Head of caudate nucleus (tissue), 42 donors: Measurements from ENCODE around the gene FARP2.
"Not testable (repeated sequence)": the region's sequence is repeated elsewhere in the genome, so short reads cannot be mapped to it uniquely, and the experiment has no call there.

Source experiments
- DNase-seq, 42 donors: peaks; one replicate each; pipeline versions ENCODE4 v3.0.0 to v3.0.0-alpha.2; 2020 to 2021; ENCODE audit warnings: mixed read lengths in 7 of 42
- intact Hi-C: fragments of 100-400 bp; cut with DNase I; formaldehyde crosslinking; loops from one replicate; pipeline ENCODE4 v1.15.0; 2022

Gene FARP2

DNA sequence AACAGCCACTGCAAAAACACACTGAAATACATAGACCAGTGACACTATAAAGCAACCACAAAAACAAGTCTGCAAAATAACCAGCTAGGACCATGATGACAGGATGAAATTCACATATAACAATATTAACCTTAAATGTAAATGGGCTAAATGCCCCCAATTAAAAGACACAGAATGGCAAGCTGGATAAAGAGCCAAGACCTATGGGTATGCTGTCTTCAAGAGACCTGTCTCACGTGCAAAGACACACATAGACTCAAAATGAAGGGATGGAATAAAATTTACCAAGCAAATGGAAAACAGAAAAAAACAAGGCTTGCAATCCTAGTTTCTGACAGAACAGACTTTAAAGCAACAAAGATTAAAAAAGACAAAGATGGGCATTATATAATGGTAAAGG, 67.4 kb downstream of the FARP2 start:
- intact Hi-C loops, DNase-seq: not testable (repeated sequence)

DNA sequence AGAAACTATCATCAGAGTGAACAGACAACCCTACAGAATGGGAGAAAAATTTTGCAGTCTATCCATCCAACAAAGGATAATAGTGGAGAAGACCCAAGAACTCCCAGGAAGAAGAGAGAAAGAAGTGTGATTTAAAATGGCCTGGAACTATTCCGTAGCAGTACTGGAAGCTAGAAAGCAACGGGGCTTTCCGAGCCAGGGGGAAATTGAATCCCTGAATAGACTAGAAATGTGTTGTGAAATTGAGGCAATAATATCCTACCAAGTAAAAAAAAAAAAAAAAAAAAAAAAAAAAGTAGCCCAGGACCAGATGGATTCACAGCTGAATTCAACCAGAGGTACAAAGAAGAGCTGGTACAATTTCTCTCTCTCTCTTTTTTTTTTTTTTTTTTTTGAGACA, 69.3 kb downstream of the FARP2 start:
- intact Hi-C loops = no loop called here
- no peak for DNase-seq

DNA sequence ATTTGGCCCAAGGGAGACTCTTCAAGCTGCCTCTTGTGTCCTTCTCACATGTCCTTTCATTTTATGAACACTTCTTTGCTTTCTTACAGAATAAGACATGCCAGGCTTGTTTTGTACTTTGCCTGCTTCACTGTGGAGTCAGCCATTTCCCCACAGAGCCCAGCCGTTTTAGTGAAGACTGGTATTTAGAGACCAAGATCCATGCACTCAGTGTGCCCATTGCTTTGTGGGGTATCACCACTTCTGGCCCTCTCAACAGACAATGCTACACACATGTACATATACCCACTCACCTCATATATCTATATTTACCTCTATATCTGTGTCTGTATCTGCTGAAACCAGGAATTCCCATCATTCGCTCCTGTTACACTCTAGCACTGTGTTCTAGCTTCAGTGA, 74.1 kb downstream of the FARP2 start:
- DNase-seq = no peak
- intact Hi-C loops = no loop called here

DNA sequence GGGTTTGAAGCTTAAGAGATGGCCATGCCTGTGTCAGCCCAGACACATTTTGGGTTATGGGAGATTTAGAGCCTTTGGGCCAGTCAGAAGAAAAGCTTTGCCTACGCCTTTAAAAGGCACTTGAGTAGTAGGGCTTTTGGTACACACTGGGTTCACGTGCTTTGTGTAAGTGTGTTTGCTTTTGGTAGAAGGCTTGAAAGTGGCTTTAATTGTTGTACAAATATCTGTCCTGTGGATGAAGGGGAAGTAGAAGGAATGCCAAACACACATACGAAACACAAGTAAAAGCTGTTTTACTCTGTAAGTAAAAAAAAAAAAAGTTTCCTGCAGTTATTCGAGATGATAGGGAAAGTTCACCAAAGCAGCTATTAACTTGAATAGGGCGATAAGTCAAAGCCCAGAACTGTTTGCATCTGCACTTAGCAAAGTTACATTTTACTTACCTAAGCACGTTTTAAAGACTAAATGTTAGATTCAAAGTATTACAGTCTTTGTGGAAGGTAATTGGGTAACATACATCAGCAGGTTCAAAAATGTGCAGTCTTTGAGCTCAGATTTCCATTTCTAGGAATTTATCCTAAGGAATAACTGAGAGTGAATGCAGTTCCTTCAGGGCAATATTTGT, 76.9 kb downstream of the FARP2 start:
- intact Hi-C loops = no loop called here
- DNase-seq = no peak

DNA sequence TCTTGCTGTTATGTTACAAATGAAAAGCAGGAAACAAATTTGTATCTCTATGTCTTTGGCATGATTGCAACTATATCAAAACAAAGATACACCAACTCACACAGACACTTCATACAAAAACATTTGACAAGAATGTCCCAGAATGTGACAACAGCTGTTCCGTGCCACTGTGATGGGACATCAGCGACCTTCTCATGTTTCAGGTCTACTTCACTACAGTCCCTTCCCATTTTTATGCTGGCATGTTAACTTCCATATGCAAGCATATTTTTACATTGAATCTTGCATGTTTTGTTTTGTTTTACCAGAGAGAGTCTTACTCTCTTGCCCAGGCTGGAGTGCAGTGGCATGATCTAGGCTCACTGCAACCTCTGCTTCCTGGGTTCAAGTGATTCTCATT, 81.1 kb downstream of the FARP2 start:
- intact Hi-C loops = no loop called here
- peak in 1 of 42 donors; percentile 12 for DNase-seq

DNA sequence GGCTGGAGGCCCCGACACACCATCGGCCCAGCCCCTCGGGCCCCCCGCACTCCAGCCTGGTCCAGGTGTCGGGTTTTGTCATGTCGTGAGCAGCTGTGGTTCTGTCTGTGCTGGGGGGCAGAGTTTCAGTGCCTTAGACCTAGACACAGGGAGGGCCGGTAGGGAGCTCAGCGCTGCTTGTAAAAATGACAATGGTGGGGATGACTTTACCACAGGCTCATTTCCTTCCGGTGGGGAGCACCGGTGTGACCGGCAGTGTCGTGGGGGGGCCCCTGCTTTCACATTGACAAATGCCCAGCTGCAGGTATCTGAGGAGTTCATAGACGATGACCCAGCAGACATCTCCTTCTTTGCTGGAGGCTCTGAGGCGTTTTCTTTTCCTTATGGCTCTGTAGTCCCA, 85.4 kb downstream of the FARP2 start:
- no peak for DNase-seq
- intact Hi-C loops = no loop called here

DNA sequence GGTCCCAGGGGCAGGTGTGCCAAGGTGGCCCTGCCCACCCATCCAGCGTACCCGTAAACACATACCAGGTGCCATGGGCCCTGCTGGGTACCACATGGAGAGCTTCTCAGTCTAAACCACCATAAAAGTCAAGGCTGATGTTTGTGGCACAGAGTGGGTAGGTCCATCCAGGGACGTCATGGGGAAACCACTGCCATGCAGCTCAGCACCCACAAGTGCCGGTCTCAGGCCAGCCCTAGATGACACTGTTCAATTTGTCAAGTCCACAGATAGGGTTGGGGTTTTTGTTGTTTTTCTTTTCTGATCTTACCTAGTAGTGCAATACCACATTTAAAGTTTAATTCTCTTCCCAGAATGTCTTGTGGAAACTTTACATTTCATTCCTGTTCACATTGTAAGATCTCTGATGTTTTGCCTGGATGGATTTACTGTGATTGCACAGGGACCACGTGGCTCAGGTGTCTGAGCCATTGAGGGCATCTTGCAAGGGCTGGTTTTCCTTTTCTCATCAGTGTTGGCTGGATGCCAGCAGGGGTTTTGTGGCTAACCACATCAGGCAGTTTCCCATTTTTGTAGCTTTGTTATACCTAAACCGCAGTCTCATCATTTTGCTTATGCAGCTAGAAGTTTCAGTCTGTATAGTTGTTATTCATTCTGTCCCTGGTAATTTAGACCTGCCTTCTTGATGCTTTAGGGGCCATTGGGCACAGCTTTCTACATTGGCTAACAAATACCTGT, 87.6 kb downstream of the FARP2 start:
- intact Hi-C loops = no loop called here
- DNase-seq = peak in 2 of 42 donors; percentile 13 to 38

DNA sequence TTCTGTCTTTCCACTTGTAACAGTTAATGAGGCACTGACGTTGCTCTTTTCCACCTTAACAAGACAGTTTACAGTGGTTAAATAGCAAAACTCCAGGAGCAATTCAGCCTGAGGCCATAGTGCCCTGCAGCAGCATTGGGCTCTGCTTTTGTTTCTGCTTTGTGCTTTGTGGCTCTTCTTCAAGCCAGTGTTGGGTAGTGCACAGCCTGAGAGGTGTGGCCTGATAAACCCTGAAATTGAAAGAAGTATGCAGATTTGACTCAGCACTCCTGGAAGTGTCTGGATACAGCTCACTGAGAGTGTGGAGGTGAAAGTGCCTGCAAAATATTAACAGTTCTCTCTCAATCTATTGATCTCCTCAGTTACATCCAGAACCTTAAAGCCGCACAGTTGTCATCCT, 89.3 kb downstream of the FARP2 start:
- intact Hi-C loops = no loop called here
- DNase-seq = no peak

DNA sequence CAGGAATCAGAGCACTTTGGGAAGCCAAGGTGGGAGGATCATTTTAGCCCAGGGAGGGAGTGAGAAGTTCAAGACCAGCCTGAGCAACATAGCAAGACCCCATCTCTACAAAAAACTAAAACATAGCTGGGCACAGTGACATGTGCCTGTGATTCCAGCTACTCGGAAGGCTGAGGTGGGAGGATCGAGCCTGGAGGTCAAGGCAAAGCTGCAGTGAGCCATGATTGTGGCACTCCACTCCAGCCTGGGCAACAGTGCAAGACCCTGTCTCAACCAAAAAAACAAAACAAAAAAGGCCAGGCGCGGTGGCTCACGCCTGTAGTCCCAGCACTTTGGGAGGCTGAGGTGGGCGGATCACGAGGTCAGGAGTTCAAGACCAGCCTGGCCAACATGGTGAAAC, 94.0 kb downstream of the FARP2 start:
- DNase-seq, intact Hi-C loops: not testable (repeated sequence)

DNA sequence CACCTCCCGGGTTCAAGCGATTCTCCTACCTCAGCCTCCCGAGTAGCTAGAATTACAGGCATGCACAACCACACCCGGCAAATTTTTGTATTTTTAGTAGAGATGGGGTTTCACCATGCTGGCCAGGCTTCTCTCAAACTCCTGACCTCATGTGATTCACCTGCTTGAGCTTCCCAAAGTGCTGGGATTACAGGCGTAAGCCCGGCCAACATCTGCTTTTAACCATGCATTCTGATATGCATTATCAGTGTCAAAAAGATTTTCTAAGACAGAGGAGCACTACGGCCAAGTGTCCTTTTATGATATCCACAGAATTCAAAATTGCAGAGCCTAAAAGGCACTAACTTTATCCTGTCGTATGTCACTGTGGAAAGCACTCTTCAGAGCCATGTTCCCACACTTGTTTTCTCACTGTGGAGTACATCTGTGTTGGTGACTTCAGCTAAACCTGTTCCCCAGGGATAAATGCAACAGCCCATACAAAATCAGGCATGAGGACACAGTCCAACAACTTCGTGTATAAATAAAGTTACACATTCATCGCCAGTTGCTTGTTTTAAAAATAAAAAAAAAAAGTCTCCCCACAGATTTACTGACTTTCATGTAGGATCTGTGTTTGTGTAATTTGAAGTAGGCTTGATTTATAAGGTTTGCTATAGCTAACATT, 95.9 kb downstream of the FARP2 start:
- intact Hi-C loops = no loop called here
- no peak for DNase-seq

DNA sequence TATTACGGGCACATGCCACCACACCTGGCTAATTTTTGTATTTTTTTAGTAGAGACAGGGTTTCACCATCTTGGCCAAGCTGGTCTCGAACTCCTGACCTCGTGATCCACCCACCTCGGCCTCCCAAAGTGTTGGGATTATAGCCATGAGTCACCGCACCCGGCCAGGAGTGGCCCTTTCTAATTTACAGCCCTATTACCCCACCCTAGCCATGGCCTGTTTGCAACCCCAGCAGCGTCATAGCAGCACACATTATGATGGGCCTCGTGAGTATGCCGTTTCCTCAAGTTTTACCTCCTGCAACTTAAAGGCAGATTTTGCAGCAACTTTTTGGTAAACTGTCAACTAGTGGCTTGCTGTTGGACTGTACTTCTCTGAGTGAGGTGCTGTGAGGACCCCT, 97.8 kb downstream of the FARP2 start:
- DNase-seq, intact Hi-C loops: not testable (repeated sequence)

DNA sequence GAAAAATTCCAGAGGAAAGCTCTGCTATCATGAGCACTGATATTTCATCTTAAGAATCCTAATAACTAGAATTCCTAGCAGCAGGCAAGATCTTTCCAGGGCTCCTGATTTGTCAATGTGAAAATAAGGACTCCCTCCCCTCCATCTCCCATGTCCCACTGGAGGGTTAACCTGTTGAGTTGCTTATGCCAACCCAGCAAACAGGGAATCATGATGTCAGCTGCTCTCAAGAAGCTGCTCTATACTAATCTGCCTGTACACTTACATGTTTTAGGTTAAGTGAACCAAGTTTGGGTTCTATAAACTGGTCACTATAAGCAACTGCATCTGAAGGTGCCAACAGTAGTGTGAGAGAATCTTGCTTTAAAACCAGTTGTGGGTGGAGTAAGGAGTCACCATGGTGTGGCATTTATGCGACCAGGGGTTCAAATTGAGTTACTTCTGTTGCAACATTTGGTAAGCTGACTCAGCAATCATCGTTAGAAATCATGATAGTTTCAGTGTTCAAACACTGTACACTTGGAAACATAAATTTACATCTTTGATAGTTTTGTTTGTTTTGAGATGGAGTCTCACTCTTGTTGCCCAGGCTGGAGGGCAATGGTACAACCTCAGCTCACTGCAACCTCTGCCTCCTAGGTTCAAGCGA, 98.9 kb downstream of the FARP2 start:
- DNase-seq = no peak
- intact Hi-C loops = no loop called here

DNA sequence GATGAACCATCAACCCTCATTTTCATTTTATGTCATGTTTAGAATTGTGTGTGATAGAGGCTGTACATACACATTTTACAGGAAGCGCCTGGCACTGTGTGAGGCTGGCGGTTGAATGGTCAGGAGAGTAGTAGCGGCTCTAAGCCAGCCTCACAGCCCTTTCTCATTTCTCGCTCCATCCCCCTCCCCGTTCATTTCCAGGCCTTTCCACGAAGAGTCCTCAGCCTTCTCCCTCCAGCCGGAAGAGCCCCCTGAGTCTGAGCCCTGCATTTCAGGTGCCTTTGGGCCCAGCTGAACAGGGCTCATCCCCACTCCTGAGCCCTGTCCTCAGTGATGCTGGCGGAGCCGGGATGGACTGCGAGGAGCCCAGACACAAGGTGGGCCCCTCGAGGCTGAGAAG, 100.5 kb downstream of the FARP2 start:
- no peak for DNase-seq
- intact Hi-C loops = no loop called here

DNA sequence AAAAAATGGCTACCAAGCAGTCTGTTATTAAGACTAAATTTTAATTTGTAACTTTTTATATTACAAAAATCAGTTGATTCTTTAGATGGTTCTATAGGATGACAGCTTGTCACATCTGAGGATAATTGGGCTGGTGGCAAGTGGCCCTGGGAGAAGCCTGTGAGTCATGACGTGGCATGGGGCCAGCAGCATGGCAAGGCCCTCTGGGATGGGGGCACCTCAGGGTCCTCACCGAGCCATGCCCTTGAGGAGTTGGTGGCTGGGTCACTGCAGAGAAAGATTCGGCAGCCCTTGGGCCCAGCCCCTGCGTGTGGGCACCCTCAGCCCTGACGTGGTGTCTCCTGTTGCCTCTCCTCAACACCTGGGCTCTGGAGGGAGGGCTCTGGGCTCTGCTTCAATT, 102.6 kb downstream of the FARP2 start:
- no peak for DNase-seq
- intact Hi-C loops = no loop called here

DNA sequence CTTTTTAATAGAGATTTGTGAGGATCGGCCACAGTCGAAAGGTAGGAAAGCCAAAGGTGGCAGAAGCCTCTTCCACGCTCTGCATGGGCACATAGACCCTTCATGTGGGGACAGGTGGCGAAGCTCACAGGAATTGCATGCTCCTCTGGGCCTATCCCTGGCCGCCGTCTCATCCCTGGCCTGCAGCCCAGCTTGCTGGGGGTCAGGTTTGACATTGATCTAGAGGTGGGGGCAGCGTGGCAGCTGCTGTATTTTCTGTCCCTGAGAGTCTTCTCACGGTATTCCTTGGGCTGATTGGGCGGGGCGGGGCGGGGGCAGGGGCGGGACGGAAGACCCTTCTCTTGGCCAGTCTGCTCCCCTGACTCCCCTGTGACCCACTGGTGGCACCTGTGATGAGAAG, 103.4 kb downstream of the FARP2 start:
- intact Hi-C loops = no loop called here
- DNase-seq = no peak

DNA sequence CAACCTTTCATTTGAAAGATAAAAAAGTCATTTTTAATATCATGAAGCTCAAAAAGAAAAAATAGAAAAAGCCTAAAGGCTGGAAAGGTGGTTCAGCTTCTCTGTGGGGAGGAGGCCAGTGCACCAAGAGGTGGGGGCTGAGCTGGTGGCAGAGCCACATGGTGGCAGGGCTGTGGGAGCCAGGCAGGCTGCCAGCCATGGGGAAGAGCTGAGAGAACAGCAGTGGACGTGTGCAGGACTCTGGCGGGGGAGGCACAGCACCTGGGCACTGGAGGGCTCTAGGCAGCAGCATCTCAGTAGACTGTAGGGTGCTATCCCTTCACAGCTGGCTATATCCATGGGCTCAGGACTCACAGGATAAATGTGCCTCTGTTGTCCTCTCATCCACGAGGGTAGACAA, 104.5 kb downstream of the FARP2 start:
- intact Hi-C loops = no loop called here
- DNase-seq = no peak

DNA sequence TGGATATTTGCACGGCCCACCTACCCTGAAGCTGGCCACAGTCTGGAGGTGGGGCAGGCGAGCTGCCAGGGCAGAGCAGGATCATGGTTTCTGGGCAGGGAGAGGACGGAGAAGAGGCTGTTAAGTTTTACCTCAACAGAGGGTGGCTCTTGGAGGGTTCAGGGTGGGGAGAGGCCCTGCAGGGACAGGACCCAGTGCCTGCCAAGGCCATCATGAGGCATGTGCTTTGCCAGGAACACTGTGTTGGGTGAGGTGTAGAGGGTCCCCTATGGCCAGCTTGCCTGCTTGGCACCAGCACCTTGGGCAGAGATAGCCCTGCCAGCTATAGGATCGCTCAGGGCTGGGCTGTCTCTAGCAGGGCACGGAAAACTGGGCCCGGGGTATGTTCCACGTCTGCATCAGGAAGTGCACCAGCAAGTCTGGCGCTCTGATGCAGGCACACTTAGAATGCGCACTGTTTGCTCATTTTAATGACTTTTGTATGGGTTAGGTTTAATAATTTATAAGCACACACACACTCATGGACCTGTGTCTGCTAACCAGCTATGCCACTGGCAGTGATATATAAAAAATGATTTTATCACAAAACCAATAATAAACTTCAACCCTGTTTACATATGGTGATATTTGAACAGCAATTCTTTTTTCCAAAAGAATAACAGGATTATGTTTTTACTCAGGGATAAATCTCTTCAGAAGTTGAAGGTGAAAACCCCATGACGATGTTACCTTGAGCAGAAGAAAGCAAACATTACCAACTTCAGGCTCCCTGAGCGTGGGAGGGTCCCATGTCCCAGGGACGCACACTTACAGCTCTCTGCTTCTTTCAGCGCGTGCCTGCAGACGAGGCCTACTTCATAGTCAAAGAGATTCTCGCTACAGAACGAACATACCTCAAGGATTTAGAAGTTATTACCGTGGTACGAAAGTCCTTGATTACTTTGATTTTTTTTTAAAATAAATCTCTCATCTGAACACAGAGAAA, 105.9 kb downstream of the FARP2 start:
- intact Hi-C loops = no loop called here
- no peak for DNase-seq

DNA sequence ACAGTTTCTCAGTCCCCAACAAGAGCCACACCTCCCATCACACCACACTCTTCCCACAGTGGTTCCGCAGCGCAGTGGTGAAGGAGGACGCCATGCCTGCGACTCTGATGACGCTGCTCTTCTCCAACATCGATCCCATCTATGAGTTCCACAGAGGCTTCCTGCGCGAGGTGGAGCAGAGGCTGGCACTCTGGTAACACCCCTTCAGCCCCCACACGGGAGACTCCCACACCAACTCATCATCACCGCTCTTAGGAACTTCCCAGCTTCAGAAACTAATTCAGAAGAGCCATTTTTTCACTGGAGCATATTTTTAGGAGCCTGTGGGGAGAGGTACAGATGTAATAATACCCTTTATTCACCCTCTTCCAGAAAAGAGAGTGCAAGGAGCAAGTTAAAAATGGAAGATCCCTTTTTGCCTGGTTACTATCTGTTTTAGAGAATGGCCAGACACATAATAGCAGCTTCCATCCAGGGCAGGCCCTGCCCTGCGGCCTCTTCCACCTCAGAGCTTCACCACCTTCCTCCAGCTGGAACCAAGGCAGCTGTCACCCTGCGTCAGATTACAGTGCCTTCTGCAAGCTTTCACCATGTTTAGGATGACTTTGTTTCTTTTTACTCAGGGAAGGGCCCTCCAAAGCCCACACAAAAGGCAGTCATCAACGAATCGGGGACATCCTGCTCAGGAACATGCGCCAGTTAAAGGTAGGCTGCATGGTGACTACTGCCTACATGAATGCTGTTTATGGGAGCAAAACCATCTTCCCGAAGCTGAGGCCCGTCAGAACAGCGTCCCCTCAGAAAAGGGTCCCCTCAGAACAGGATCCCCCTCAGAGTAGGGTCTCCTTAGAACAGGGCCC, 107.4 kb downstream of the FARP2 start:
- intact Hi-C loops = no loop called here
- peak; percentile 28 to 90 (median 64) for DNase-seq
